ENCODE results near the gene XPO1. TPM values are rescaled to one million over a fixed set of nuclear protein-coding genes. Genes with fewer than 3 reads are reported as not detected.

The XPO1 gene
- total and polyA plus RNA-seq, 2 of the 4 experiments (the other 2 are of a cell fraction): 78.5 to 104 TPM

- dilution Hi-C loops (cut with HindIII; ENCODE audit: low sequenced_read_pairs, unreplicated experiment): no loop called here
- TF ChIP-seq POLR2A (IDR thresholded peaks at IDR 0.05; ENCODE audit: low read depth, low read length) (no peak), MXI1 (IDR thresholded peaks at IDR 0.05; ENCODE audit: borderline replicate concordance, low read depth, low read length) (no peak), RFX5 (IDR thresholded peaks at IDR 0.05; ENCODE audit: low read depth, low read length) (no peak), MAFK (IDR thresholded peaks at IDR 0.05; ENCODE audit: low read depth, low read length) (no peak), CEBPB (IDR thresholded peaks at IDR 0.05; ENCODE audit: low read depth, low read length) (no peak), BHLHE40 (IDR thresholded peaks at IDR 0.05; ENCODE audit: low read depth, low read length) (no peak), SMC3 (IDR thresholded peaks at IDR 0.05; ENCODE audit: low read depth, low read length) (no peak), CTCF (conservative IDR thresholded peaks at IDR 0.05; ENCODE audit: low read depth, low read length) (no peak), RAD21 (IDR thresholded peaks at IDR 0.05; ENCODE audit: low read length) (no peak), CHD1 (IDR thresholded peaks at IDR 0.05; ENCODE audit: low read depth, low read length) (no peak), USF2 (IDR thresholded peaks at IDR 0.05; ENCODE audit: low read depth, low read length) (no peak), MAZ (IDR thresholded peaks at IDR 0.05; ENCODE audit: borderline replicate concordance, low read depth, low read length) (no peak), NFE2L2 (IDR thresholded peaks at IDR 0.05; ENCODE audit: low read depth, low read length) (no peak), RCOR1 (IDR thresholded peaks at IDR 0.05; ENCODE audit: insufficient replicate concordance, low read length) (no peak), FOS (IDR thresholded peaks at IDR 0.05; ENCODE audit: low read depth, low read length) (no peak)
- TF ChIP-seq, protein P1, sequence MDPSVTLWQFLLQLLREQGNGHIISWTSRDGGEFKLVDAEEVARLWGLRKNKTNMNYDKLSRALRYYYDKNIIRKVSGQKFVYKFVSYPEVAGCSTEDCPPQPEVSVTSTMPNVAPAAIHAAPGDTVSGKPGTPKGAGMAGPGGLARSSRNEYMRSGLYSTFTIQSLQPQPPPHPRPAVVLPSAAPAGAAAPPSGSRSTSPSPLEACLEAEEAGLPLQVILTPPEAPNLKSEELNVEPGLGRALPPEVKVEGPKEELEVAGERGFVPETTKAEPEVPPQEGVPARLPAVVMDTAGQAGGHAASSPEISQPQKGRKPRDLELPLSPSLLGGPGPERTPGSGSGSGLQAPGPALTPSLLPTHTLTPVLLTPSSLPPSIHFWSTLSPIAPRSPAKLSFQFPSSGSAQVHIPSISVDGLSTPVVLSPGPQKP (IDR thresholded peaks at IDR 0.05; ENCODE audit: borderline replicate concordance, low read depth, low read length): no peak
- Histone ChIP-seq H4K5ac (ENCODE audit: low read depth, low read length) (no peak overlapping the region), H3K4me1 (ENCODE audit: control insufficient read depth, insufficient read depth, low read length) (no peaks in the 10 kb centered on the region), H2AFZ (replicated peaks; ENCODE audit: low read length, poor library complexity) (peak overlapping the region; percentile 46), H2BK120ac (ENCODE audit: low read depth, low read length) (no peak overlapping the region), H3K9ac (ENCODE audit: low read depth, low read length) (no peak overlapping the region), H3K36me3 (ENCODE audit: control insufficient read depth, insufficient read depth, low read length) (no peaks in the 10 kb centered on the region), H2BK5ac (ENCODE audit: low read depth, low read length, poor library complexity, severe bottlenecking) (no peak overlapping the region), H3K9me3 (ENCODE audit: control insufficient read depth, insufficient read depth, low read length) (no peaks in the 10 kb centered on the region), H3K27ac (ENCODE audit: insufficient read depth, low read length) (no peak overlapping the region), H3K79me1 (ENCODE audit: low read depth in 1 of 2, low read length in 2 of 2) (no peaks in the 10 kb centered on the region), H4K91ac (ENCODE audit: insufficient read depth, low read depth, low read length) (no peak overlapping the region), H3K14ac (replicated peaks; ENCODE audit: low read depth, low read length) (no peak overlapping the region), H3K27me3 (ENCODE audit: control insufficient read depth, insufficient read depth, low read length) (no peaks in the 10 kb centered on the region), H2BK20ac (ENCODE audit: low read depth, low read length) (no peak overlapping the region), H2BK15ac (ENCODE audit: low read depth, low read length) (no peak overlapping the region), H3K9me1 (ENCODE audit: insufficient read depth, low read length) (no peaks in the 10 kb centered on the region), H3K56ac (ENCODE audit: extremely low read depth, insufficient read depth, low read length) (no peak overlapping the region), H3K4me2 (ENCODE audit: low read depth, low read length) (no peak overlapping the region), H3K4me3 (ENCODE audit: insufficient read depth, low read depth, low read length) (no peak overlapping the region), H4K20me1 (ENCODE audit: insufficient read depth, low read length) (no peaks in the 10 kb centered on the region), H2AK5ac (ENCODE audit: low read depth, low read length) (no peak overlapping the region), H2AK9ac (replicated peaks; ENCODE audit: low read depth, low read length, poor library complexity) (no peak overlapping the region), H4K8ac (ENCODE audit: low read depth in 2 of 2, low read length in 2 of 2) (no peak overlapping the region), H3K18ac (ENCODE audit: low read depth, low read length) (no peak overlapping the region), H3K23ac (ENCODE audit: low read depth, low read length) (no peak overlapping the region), H3K4ac (ENCODE audit: low read depth, low read length) (no peak overlapping the region)
- in situ Hi-C loops (cut with MboI; ENCODE audit: low sequenced_read_pairs): no loop called here
- WGBS, 2 experiments (ENCODE audit: extremely low coverage in 2 of 2, insufficient read length in 1 of 2): no CpG with 5 or more reads among the region's 3 CpGs
- ChIA-PET CTCF (no interaction called here), POLR2A (ENCODE audit: unreplicated experiment) (no interaction called here)
- no peak for DNase-seq
- no peak for ATAC-seq (ENCODE audit: low read depth)
- intact Hi-C loops (cut with micrococcal nuclease): no loop called here
- no TSS peak for BruUV-seq (replicated peaks)
Measured at GRCh38 chr2:61585383-61585782, 47.2 kb upstream of the XPO1 start.
